PC-9 (cell line): Measurements from ENCODE around the gene GMNN. TPM values are rescaled to one million over a fixed set of nuclear protein-coding genes. Genes with fewer than 3 reads are reported as not detected.
A peak's percentile ranks its signal among the peaks of the same experiment; 100 is the strongest.

ENCODE experiments used
- BruUV-seq: library from RNA; stranded (reverse); fragments of 400-500 nt; replicated peaks from 2 replicates; lab custom pipeline; 2021; lab: Mats Ljungman, UMichigan
- CTCF ChIA-PET: fragments of 300-600 bp; sonication (Branson Sonifier 250); formaldehyde crosslinking; loops from one replicate; lab custom pipeline; 2022; ENCODE audit warnings: antibody characterized with exemption; lab: Charles Lee
- POLR2A ChIA-PET: fragments of 300-600 bp; sonication (Branson Sonifier 250); formaldehyde crosslinking; loops from one replicate; lab custom pipeline; 2022; ENCODE audit warnings: antibody characterized with exemption; ENCODE audit not compliant: unreplicated experiment; lab: Charles Lee
- DNase-seq, 2 experiments: peaks; one replicate each; pipeline versions ENCODE4 v3.0.0 to v3.0.0-alpha.2; 2015 to 2022; ENCODE audit warnings: mixed read lengths in 1 of 2
- H2AFZ ChIP-seq: fragments of 200-600 bp; sonication (generic); 2 replicates; pipeline ENCODE4 v1.8.1; 2017; ENCODE audit warnings: antibody characterized with exemption
- H3F3A ChIP-seq: fragments of 200-600 bp; sonication (generic); 2 replicates; pipeline ENCODE4 v1.8.1; 2017; ENCODE audit warnings: antibody characterized with exemption, mild to moderate bottlenecking, low read depth; ENCODE audit not compliant: insufficient read depth
- H3K27ac ChIP-seq: fragments of 200-600 bp; sonication (generic); 2 replicates; pipeline ENCODE4 v1.6.1; 2016; ENCODE audit warnings: mixed run types
- H3K27me3 ChIP-seq: fragments of 200-600 bp; sonication (generic); 2 replicates; pipeline ENCODE4 v1.6.1; 2016; ENCODE audit warnings: low read depth, mixed run types; ENCODE audit not compliant: insufficient read depth
- H3K36me3 ChIP-seq: fragments of 200-600 bp; sonication (generic); 2 replicates; pipeline ENCODE4 v1.6.1; 2016; ENCODE audit warnings: low read depth, mixed run types
- H3K4me1 ChIP-seq: fragments of 200-600 bp; sonication (generic); replicated peaks from 2 replicates; pipeline ENCODE4 v1.6.1; 2016; ENCODE audit warnings: mixed run types; ENCODE audit not compliant: insufficient read depth
- H3K4me2 ChIP-seq: fragments of 200-600 bp; sonication (generic); 2 replicates; pipeline ENCODE4 v1.6.1; 2017; ENCODE audit warnings: mixed run types
- H3K4me3 ChIP-seq: fragments of 200-600 bp; sonication (generic); 2 replicates; pipeline ENCODE4 v1.6.1; 2016; ENCODE audit warnings: mixed run types
- H3K79me2 ChIP-seq: fragments of 200-600 bp; sonication (generic); 2 replicates; pipeline ENCODE4 v1.6.1; 2017; ENCODE audit warnings: low read depth, mixed run types
- H3K9me2 ChIP-seq: fragments of 200-600 bp; sonication (generic); 2 replicates; pipeline ENCODE4 v1.8.1; 2017; ENCODE audit warnings: mild to moderate bottlenecking; ENCODE audit not compliant: insufficient read depth
- H3K9me3 ChIP-seq: fragments of 200-600 bp; sonication (generic); 2 replicates; pipeline ENCODE4 v1.8.1; 2016; ENCODE audit warnings: low read depth; ENCODE audit not compliant: insufficient read depth
- H4K20me1 ChIP-seq: fragments of 200-600 bp; sonication (generic); 2 replicates; pipeline ENCODE4 v1.8.1; 2017; ENCODE audit not compliant: insufficient read depth
- EZH2 ChIP-seq: fragments of 200-600 bp; sonication (generic); IDR thresholded peaks from 2 replicates; pipeline ENCODE4 v1.8.0; 2017; ENCODE audit warnings: antibody characterized with exemption, low read depth
- intact Hi-C: fragments of 100-400 bp; cut with micrococcal nuclease; formaldehyde crosslinking; loops from one replicate; pipeline ENCODE4 v1.10.0; 2022; ENCODE audit not compliant: unreplicated experiment
- total RNA-seq: library from RNA; stranded (reverse); gene quantifications from 2 replicates; pipeline ENCODE4 v1.2.3, GENCODE V29; 2021
- TF ChIP-seq, protein P1 (sequence below): fragments of 200-600 bp; sonication (generic); conservative IDR thresholded peaks from 2 replicates; pipeline ENCODE4 v1.6.1; 2017; ENCODE audit warnings: mixed run types, antibody characterized with exemption, mild to moderate bottlenecking, moderate library complexity

The GMNN gene
- total RNA-seq, 1 experiment from 2014 or later: 54.8 TPM

GRCh38 chr6:24766680-24767462, 7.9 kb upstream of the GMNN start:
- Histone ChIP-seq H3K27ac (no peak overlapping the region), H2AFZ (peak overlapping the region; percentile 61; the same call in 1 of the 2 replicates), H3K4me3 (no peak overlapping the region), H3F3A (no peaks in the 10 kb centered on the region), H3K9me3 (no peaks in the 10 kb centered on the region), H3K27me3 (no peaks in the 10 kb centered on the region), H3K36me3 (no peaks in the 10 kb centered on the region), H4K20me1 (no peaks in the 10 kb centered on the region), H3K79me2 (no peaks in the 10 kb centered on the region), H3K4me2 (peak overlapping the region; percentile 56), H3K4me1 (no peaks in the 10 kb centered on the region), H3K9me2 (no peaks in the 10 kb centered on the region)
- ChIA-PET POLR2A (interaction anchor here (0.7 kb wide), 1 partner anchor 302 kb away, joined by 4 read pairs; no protein-coding TSS in a partner anchor), CTCF (interaction anchor here (0.6 to 0.7 kb wide), 2 partner anchors 62 to 435 kb away, joined by 3 to 14 read pairs; no protein-coding TSS in a partner anchor)
- peak in 1 of 2 experiments; percentile 52 for DNase-seq
- BruUV-seq: no TSS peak
- TF ChIP-seq, protein P1, sequence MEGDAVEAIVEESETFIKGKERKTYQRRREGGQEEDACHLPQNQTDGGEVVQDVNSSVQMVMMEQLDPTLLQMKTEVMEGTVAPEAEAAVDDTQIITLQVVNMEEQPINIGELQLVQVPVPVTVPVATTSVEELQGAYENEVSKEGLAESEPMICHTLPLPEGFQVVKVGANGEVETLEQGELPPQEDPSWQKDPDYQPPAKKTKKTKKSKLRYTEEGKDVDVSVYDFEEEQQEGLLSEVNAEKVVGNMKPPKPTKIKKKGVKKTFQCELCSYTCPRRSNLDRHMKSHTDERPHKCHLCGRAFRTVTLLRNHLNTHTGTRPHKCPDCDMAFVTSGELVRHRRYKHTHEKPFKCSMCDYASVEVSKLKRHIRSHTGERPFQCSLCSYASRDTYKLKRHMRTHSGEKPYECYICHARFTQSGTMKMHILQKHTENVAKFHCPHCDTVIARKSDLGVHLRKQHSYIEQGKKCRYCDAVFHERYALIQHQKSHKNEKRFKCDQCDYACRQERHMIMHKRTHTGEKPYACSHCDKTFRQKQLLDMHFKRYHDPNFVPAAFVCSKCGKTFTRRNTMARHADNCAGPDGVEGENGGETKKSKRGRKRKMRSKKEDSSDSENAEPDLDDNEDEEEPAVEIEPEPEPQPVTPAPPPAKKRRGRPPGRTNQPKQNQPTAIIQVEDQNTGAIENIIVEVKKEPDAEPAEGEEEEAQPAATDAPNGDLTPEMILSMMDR: peak; percentile 75
- no peak for TF ChIP-seq EZH2
- intact Hi-C loops: loop anchor here (1.0 to 2.0 kb wide), 7 partner anchors 72 to 484 kb away; no protein-coding TSS in a partner anchor

GRCh38 chr6:24768361-24768760, 6.4 kb upstream of the GMNN start:
- intact Hi-C loops: no loop called here
- H3K36me3 ChIP-seq: no peaks in the 10 kb centered on the region
- H3K4me2 ChIP-seq: no peak overlapping the region

DNA sequence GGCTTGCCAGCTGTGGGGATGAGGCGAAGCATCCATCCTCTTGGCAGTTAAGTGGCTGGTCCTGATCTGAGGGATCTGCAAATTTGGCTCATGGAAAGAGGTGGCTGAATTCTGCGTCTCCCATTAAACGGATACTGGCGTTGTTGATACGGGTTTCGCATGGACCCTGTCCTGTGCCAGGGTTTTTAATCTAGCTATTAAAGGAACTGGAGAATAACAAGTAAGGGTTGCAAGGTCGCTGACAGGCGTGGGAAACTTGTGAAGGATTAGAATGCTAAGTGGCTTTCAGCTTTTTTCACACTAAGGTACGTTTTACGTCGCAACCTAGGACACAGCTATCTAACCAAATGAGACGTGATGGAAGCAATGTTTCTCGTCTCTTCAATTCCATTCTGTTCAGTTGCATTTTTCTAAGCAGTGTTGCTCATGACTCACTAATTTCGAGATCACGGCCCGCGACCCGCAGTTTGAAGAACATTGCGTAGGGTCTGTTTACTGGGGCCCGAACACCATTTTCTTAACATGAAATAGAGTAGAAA, 852 bp downstream of the GMNN start:
- Histone ChIP-seq H3F3A (peaks cover 19% of the 10 kb centered on the region; the same call in 1 of the 2 replicates), H3K4me1 (peaks cover 50% of the 10 kb centered on the region), H3K36me3 (peaks cover 21% of the 10 kb centered on the region), H4K20me1 (no peaks in the 10 kb centered on the region), H3K4me3 (peak overlapping the region; percentile 72), H3K9me2 (no peaks in the 10 kb centered on the region), H2AFZ (peak overlapping the region; percentile 91), H3K27me3 (no peaks in the 10 kb centered on the region), H3K27ac (peak overlapping the region; percentile 65), H3K4me2 (peak overlapping the region; percentile 88), H3K9me3 (no peaks in the 10 kb centered on the region), H3K79me2 (peaks cover 53% of the 10 kb centered on the region)
- BruUV-seq: no TSS peak
- no peak for TF ChIP-seq EZH2
- TF ChIP-seq, protein P1: no peak
- peak; percentile 9 to 55 for DNase-seq
- intact Hi-C loops: loop anchor here (2.0 to 5.0 kb wide), 2 partner anchors 55 to 128 kb away; partner anchors contain the start of gene KIAA0319
- ChIA-PET POLR2A (interaction anchor here (0.6 to 0.7 kb wide), 3 partner anchors 57 to 920 kb away, joined by 3 to 7 read pairs (median 3); no protein-coding TSS in a partner anchor), CTCF (interaction anchor here (0.5 to 0.7 kb wide), 2 partner anchors 82 to 340 kb away, joined by 3 read pairs; no protein-coding TSS in a partner anchor)

More at GRCh38 chr6:24768361-24768760, 6.4 kb upstream of the GMNN start:
- DNase-seq: no peak
- Histone ChIP-seq H3K4me1 (0 out of 2 replicates have a peak, but pooled peaks cover 1% of the 10 kb centered on the region), H3K9me3 (no peaks in the 10 kb centered on the region), H3K9me2 (no peaks in the 10 kb centered on the region), H3K79me2 (no peaks in the 10 kb centered on the region), H3F3A (peaks cover under 1% of the 10 kb centered on the region; the same call in 1 of the 2 replicates), H3K27ac (no peak overlapping the region), H3K4me3 (no peak overlapping the region), H4K20me1 (no peaks in the 10 kb centered on the region), H3K27me3 (no peaks in the 10 kb centered on the region), H2AFZ (no peak overlapping the region)
- TF ChIP-seq EZH2: no peak
- TF ChIP-seq, protein P1: no peak
- CTCF ChIA-PET: no interaction called here
- POLR2A ChIA-PET: no interaction called here
- no TSS peak for BruUV-seq
